ENCODE results near the gene HOXB6.
A peak's percentile ranks its signal among the peaks of the same experiment; 100 is the strongest.

The HOXB6 gene

DNA sequence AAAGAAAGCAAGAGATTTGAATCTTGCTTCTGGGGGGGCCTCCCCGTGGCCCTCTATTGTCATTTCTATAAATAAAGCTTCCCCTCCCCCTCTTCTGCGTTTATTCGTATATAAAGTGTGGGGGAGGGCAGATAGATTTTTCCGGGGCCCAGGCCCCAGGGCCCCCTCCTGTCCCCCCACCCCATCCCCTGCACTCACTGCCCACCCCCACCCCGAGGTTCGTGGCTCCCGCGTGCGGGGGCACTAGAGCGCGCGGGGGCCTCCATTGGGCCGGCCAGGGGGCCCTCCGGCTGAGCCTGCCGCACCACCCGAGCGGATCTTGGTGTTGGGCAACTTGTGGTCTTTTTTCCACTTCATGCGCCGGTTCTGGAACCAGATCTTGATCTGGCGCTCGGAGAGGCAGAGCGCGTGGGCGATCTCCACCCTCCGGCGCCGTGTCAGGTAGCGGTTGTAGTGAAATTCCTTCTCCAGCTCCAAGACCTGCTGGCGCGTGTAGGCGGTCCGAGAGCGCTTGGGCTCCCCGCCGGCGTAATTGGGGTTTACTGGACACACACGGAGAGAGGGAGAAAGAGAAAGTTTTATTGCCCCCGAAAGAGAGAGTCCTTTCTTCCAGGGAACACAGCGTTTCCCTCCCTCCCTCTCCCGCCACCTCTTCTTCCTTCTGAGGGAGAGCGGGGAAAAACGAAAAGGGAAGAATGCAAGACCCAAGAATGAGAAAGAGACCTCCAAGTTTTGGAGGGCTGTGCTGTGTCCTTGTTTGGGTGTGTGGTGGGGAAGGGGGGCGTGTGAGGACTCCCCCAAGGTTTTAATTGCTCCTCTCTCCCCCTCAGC is 28.1 kb downstream of the HOXB6 start:
- H3K4me3 Mint-ChIP-seq, result peak overlapping the region; percentile 74 to 75
- H3K9me3 Mint-ChIP-seq, result no peaks in the 10 kb centered on the region
- no peak overlapping the region for H3K27ac Mint-ChIP-seq
- peaks cover 55% of the 10 kb centered on the region for H3K4me1 Mint-ChIP-seq
- no peak for ATAC-seq
- peaks cover 50% of the 10 kb centered on the region for H3K27me3 Mint-ChIP-seq
- DNase-seq, result no peak

DNA sequence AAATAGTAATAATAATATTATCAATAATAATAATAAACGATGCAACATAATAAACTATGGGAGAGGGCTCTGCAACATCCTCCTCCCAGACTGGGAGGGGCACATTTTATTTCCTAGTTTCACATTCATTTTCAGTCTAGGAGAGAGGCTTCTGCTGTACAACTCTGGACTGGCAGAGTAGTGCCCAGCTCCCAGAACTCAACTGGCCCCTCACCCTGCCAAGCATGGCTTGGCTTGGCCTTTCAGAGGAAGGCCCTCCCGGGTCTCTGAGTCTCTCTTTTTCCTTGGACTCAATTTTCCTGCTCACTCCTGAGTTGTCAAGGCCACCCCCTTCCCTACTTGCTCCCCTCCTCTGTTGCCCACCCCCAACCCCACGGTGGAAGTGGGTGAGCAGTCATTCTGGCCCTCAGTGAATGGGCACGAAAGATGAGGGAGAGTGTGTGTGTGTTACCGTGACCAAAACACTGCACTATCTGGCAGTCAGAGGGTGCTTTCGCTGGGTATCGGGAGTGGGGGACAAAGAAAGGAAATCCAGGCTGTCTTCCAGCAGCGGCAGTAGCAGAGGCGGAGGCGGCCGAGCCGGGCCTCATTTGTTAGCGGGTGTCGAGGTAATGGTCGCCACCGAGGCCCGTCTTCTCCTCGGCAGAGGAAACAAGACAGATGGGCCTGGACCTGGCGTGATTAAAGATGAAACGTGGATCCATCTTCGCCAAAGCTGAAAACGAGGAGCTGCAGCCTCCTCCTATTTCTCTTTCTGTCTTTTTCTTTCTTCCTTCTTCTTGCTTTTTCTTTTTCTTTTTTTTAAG is 28.9 kb downstream of the HOXB6 start:
- Mint-ChIP-seq H3K27ac (peak overlapping the region in 1 of 2 donors; percentile 16), H3K9me3 (no peaks in the 10 kb centered on the region), H3K4me1 (peaks cover 47% of the 10 kb centered on the region), H3K4me3 (no peak overlapping the region), H3K27me3 (peaks cover 42% of the 10 kb centered on the region)
- DNase-seq (no peak), ATAC-seq (no peak)

DNA sequence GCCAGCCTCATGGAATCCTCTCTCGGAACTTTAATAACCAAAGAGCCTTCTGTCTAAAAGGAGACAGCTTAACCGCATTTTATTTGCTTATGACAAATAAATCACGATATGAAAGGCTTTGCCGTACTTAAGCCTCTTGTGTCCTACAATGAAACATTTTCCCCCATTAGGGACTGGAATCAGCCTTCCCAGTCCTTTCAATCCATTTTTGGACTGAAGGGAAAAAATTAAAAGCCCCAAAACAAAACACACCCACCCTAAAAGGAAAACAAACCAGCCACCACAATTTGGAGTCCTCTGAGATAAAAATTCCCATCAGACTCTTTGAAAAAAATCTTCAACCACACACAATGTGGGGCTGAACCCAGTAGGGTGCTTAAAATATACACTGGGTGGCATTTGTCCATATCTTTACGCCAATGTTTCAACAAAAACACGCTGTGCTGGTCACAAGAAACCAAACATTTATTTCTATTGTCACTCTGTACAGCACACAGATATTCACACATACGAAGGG is 29.7 kb downstream of the HOXB6 start:
- Mint-ChIP-seq H3K9me3 (no peaks in the 10 kb centered on the region), H3K4me1 (peaks cover 39% of the 10 kb centered on the region), H3K27me3 (peaks cover 35% of the 10 kb centered on the region), H3K4me3 (no peak overlapping the region), H3K27ac (no peak overlapping the region)
- DNase-seq (no peak), ATAC-seq (no peak)

DNA sequence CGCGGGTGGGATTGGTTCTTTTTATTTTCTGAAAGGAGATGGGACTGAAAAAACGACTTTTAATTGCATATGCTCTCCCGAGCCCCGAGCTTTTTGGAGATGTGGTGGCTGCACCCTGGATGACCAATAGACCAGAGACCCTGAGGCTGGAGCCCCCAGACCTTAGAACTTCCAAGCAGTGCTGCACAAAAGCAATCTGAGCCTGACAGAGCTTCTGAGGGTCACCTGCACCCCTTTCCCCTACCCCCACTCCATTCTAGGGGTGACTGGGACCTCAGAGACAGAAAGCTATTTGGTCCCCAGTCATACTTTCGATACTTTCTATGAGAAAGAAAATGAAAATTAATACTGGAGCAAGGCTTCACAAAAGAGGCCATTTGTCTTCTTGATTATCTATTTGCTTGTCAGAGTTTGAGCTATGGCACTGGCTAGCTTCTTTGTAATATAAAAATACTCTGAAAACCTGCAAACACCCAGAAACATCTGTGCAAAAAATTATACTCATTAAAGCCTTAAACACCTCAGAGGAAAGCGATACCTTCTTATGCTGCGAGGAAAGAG is 30.2 kb downstream of the HOXB6 start:
- Mint-ChIP-seq H3K4me1 (peaks cover 34% of the 10 kb centered on the region), H3K27ac (no peak overlapping the region), H3K27me3 (peaks cover 29% of the 10 kb centered on the region), H3K9me3 (no peaks in the 10 kb centered on the region), H3K4me3 (no peak overlapping the region)
- ATAC-seq, result no peak
- DNase-seq, result no peak

DNA sequence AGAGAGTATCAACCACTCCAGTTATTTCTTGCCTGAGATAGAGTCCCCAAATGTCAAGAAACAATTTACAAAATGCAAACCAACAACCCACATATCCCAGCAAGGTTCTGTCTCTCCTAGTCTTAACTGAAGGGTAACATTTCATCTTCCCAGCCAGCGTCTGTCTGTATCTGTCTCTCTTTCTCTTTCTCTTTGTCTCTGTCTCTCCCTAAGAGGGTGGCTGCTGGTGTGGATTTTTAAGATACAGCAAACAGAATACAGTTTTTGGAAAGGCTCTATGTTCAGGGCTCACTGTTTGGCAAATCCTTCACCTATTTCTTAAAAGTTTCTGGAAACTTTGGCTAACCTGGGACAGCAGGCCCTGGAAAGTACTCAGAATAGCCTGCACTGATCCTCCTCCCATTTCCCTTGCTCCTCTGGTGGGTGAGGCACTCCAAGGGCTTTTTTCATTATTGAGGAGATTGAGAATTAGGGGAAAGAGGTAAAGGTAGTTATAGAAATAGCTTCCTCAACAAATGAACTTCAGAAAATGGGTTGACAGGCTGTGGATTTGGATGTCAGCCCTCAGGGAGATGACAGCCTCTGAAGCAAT is 32.9 kb downstream of the HOXB6 start:
- no peak overlapping the region for H3K27ac Mint-ChIP-seq
- H3K27me3 Mint-ChIP-seq, result peaks cover 17% of the 10 kb centered on the region
- ATAC-seq (no peak), DNase-seq (no peak)
- peaks cover 21% of the 10 kb centered on the region for H3K4me1 Mint-ChIP-seq
- H3K9me3 Mint-ChIP-seq, result no peaks in the 10 kb centered on the region
- no peak overlapping the region for H3K4me3 Mint-ChIP-seq

DNA sequence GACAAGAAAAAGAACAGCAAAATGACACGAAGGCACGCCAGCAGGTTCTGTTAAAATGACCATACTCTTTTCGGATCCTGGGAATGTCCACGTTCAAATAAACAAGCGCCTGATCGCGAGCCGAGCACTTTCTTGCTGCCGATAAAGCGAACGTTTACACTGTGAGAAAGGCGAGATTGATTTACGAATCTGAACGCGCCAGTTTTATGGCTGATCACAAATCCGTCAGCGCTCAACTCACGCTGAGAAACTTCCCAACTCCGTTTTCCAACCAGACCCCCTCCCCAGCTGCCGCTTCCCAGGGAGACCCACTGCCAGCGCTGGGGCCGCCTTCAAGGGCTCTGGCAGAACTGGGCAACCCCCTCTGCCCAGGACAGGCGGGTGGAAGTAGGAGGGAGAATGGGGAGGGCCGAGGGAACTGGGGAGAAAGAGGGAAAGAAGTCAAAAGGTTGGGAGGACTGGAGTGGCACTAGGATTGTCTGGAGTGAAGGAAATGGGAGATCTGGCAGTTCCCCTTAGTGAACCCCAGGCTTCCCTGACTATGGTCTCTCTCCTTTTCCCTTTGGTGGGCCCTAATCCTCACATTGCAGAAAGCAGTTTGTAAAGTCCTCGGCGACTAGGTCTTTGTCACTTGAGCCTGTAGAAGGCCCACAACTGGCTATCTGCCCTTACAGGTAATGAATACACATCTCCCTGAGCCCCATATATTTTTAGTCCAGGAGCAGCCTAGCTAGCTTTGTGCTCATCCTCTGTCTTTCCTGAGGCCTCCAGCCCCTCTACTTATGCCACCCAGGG is 33.6 kb downstream of the HOXB6 start:
- no peak for ATAC-seq
- Mint-ChIP-seq H3K27me3 (peaks cover 16% of the 10 kb centered on the region), H3K4me1 (peaks cover 15% of the 10 kb centered on the region), H3K27ac (no peak overlapping the region), H3K4me3 (no peak overlapping the region), H3K9me3 (no peaks in the 10 kb centered on the region)
- DNase-seq, result no peak

DNA sequence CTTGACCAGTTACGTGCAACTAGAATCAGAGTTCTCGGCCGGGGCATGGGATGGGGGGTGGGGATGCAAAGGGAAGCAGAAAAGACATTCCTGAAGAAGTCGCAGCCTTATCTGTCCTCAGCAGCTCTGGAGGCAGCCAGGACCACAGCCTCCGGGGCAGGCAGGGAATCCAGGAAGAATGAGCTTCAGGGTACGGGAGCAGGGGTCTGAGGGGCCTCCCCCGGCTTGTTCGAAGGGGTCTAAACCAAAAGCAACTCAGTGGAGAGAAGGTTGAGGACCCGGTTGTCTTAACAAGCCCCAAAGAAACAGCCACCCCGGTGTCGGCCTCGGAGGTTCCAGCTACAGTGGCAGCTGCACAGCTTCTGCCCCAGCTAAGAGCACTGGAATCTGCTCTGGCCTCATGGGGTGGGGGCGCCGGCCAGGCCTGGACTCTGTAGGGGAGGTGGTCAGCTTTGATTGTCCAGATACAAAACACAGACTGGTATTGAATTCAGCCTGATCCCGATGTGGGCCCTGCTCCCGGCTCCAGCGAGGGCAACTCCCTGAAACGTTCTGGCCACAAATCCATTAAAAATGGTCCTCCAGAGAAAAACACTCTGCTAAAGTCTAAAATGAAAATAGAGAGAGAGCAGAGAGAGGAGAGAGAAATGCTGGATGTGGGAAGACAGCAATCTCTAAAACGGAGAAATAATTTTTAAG is 34.3 kb downstream of the HOXB6 start:
- Mint-ChIP-seq H3K9me3 (no peaks in the 10 kb centered on the region), H3K27ac (no peak overlapping the region), H3K4me3 (no peak overlapping the region), H3K4me1 (peaks cover 7% of the 10 kb centered on the region), H3K27me3 (peaks cover 10% of the 10 kb centered on the region)
- no peak for ATAC-seq
- no peak for DNase-seq

DNA sequence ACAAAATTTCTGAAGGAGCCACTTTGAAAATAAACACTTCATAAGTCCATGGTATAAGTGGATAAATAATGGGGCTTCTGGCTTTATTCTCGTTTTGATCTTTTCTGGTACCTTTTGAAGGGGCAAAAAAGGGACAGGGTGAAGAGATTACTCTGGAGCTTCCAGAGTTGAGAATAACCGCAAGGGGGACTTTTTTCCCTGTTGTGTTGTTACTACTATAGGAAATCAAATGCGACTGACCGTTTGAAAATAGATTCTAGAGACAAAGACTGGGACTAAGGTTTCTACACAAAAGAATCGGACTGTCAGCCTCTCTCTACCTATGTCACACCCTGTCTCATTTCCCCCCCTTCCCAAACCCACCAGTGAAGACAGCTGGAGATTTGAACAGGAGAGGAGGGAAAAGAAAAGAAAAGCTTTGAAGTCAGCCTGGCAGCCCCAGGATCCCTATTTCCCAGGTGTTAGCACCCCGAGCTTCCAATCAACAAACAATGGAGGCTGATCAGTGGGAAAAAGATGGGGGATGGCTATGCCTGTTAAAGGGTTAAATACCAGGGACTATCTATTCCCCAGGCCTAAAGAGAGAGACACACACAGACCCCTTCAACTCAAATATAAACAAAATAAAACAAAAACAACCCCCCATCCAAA is 35.0 kb downstream of the HOXB6 start:
- Mint-ChIP-seq H3K27ac (no peak overlapping the region), H3K4me1 (peaks cover 6% of the 10 kb centered on the region), H3K9me3 (no peaks in the 10 kb centered on the region), H3K4me3 (no peak overlapping the region), H3K27me3 (peaks cover 10% of the 10 kb centered on the region)
- no peak for ATAC-seq
- DNase-seq, result no peak

DNA sequence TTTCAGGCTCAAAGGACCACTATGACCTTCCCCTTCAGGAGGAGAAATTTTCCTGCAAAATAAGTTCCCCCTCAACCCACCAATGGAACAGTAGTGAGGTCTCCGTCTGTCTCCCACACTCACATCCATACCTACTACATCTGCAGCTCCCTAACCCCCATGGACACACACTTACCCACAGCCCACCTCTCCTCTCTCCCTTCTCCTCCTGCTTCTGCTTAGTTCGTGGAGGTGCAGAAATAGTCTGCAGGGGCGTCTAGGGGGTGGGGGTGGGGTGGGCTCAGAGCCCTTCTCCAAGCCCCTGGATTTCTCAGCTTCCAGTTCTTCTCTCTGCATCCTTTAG is 35.6 kb downstream of the HOXB6 start:
- Mint-ChIP-seq H3K4me3 (no peak overlapping the region), H3K9me3 (no peaks in the 10 kb centered on the region), H3K27me3 (peaks cover 4% of the 10 kb centered on the region), H3K27ac (no peak overlapping the region), H3K4me1 (peaks cover 6% of the 10 kb centered on the region)
- DNase-seq (no peak), ATAC-seq (no peak)

DNA sequence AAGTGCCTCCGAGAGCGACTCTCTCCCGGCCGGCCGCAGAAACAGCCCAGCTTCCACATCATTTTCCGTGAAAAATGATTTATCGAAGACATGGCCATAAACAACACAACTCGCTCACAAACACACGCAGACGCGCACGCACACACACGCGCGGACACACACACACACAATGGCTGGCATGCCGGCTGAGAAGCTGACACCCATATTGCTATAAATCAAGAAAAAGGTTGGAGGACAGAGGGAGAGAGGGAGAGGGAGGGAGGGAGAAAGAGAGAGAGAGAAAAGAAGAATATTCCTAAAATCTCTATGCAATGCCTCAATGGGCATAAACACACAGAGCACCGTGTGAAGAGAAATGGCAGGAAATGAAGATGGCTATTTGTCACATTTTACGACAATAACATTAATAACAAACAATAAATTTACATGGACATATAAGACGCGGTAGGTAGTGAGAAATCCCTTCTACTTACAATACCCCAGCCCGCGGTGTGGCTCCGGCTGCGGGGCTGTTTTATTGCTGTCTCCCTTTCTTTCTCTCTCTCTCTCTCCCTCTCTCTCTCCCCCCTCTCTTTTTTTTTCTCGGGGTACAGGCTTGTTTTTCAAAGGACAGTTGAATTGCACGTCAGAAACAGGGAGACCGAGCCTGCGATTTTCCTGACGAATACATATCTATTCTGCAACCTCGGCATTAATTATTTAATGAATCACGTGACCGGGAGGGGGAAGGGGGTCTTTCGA is 36.1 kb downstream of the HOXB6 start:
- H3K9me3 Mint-ChIP-seq, result no peaks in the 10 kb centered on the region
- no peaks in the 10 kb centered on the region for H3K27me3 Mint-ChIP-seq
- ATAC-seq (no peak), DNase-seq (no peak)
- H3K27ac Mint-ChIP-seq, result no peak overlapping the region
- peaks cover 6% of the 10 kb centered on the region for H3K4me1 Mint-ChIP-seq
- H3K4me3 Mint-ChIP-seq, result peak overlapping the region in 1 of 2 donors; percentile 27

DNA sequence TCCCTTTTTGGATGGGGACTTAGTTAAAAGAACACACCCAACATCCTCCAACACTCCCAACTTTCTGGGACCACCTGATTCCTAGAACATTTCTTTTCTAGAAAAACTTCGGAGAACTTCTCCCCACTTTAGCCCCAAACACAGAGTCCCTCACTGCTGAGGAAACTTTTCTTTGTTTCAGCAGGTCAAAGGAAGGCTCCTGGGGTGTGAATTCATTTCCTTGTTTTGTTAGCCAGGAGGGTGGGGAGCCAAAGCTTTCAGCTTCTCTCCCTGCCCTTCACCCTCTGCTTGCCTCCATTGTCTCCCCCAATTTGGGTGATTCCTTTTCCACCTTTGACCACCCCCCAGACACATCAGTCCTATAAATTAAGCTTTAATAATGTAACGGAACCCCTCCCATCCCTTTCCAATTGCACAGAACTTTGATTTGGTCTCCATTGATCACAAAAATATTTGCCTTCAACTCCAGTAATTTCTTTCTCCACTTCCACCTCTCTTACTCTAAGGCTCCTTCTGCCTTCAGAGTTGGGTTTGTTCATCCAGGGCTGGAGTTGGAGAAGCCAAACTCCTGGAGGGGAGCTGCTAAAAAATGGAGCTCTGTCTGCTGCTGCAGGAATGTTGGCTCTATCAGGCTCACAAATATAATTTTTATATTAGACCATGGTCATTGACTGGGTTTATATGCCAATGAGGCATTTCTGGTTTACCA is 37.0 kb downstream of the HOXB6 start:
- peaks cover 8% of the 10 kb centered on the region for H3K27me3 Mint-ChIP-seq
- H3K27ac Mint-ChIP-seq, result no peak overlapping the region
- no peaks in the 10 kb centered on the region for H3K9me3 Mint-ChIP-seq
- DNase-seq (no peak), ATAC-seq (no peak)
- peaks cover 6% of the 10 kb centered on the region for H3K4me1 Mint-ChIP-seq
- H3K4me3 Mint-ChIP-seq, result no peak overlapping the region

DNA sequence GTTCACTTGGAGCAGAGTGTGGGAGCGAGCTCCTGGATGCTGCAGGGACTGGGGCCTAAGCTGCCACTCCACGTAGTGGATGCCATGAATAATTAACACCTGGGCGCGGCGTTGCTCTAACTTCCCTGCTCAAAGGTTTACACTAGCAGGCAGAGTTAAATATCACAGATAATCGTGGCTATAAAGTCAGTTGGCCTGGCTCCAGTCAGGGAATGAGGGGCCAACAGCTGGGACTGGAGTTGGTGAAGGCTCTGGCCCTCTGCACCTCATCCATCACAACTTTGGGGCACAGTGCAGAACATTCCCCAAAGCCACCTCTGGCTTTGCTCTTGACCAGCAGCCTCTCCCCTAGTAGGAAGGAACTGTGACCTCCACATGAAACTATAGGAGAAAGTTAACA is 37.6 kb downstream of the HOXB6 start:
- H3K9me3 Mint-ChIP-seq, result no peaks in the 10 kb centered on the region
- H3K27me3 Mint-ChIP-seq, result peaks cover 11% of the 10 kb centered on the region
- DNase-seq, result no peak
- peaks cover 6% of the 10 kb centered on the region for H3K4me1 Mint-ChIP-seq
- ATAC-seq, result no peak
- H3K4me3 Mint-ChIP-seq, result no peak overlapping the region
- no peak overlapping the region for H3K27ac Mint-ChIP-seq

DNA sequence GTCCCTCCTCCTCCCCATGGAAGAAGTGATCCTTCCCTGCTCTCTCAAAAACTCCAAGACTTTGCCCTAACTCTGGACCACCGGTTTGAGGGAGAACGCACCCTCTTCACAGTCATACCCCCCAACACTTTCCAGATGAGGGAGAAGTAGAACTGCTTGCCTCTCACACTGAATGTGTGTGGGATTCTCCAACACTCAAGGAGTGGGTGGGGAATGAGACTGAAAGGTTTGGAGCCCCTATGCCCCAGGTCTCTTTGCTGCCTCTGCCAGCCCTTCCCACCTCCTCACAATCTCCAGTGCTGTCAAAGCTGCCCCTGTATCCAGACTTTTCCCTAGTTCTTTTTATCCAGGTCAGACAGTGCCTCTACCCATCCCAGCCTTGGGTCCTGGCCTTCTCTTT is 38.1 kb downstream of the HOXB6 start:
- no peak for ATAC-seq
- Mint-ChIP-seq H3K27me3 (peaks cover 11% of the 10 kb centered on the region), H3K9me3 (no peaks in the 10 kb centered on the region), H3K4me3 (no peak overlapping the region), H3K27ac (no peak overlapping the region), H3K4me1 (peaks cover 6% of the 10 kb centered on the region)
- no peak for DNase-seq
